GM12873 (cell line): ENCODE measurements around the gene CDYL2.

Experiments
- CTCF ChIP-seq: IDR thresholded peaks from 2 replicates; pipeline ENCODE4 v1.5.1; 2012; ENCODE audit warnings: low read depth, mild to moderate bottlenecking, moderate library complexity, low read length, control low read depth; ENCODE audit not compliant: insufficient read depth; ENCODE audit errors: missing control alignments

Gene CDYL2

GRCh38 chr16:80664786-80665185, 139.6 kb downstream of the CDYL2 start:
- no peak for TF ChIP-seq CTCF

- TF ChIP-seq CTCF = no peak
These were observed 140.2 kb downstream of the CDYL2 start for GRCh38 chr16:80664226-80664625.

GRCh38 chr16:80663078-80663477, 141.3 kb downstream of the CDYL2 start:
- no peak for TF ChIP-seq CTCF

GRCh38 chr16:80659865-80660264, 144.5 kb downstream of the CDYL2 start:
- TF ChIP-seq CTCF = no peak

- no peak for TF ChIP-seq CTCF
These were observed 147.7 kb downstream of the CDYL2 start for GRCh38 chr16:80656711-80657150.

GRCh38 chr16:80656161-80656560, 148.2 kb downstream of the CDYL2 start:
- TF ChIP-seq CTCF = no peak

GRCh38 chr16:80655751-80656150, 148.6 kb downstream of the CDYL2 start:
- no peak for TF ChIP-seq CTCF
